Parathyroid adenoma (tissue), 2 donors: ENCODE data around the gene AGMAT.

Experiments
- H2AFZ ChIP-seq: fragments of 300-600 bp; sonication (generic); one replicate; pipeline ENCODE4 v1.7.0; 2017; ENCODE audit warnings: antibody characterized with exemption, mild to moderate bottlenecking
- H3K27ac ChIP-seq: fragments of 300-600 bp; sonication (generic); one replicate; pipeline ENCODE4 v1.7.0; 2017
- H3K27me3 ChIP-seq: fragments of 300-600 bp; sonication (generic); one replicate; pipeline ENCODE4 v1.7.0; 2017; ENCODE audit warnings: low read length; ENCODE audit not compliant: control insufficient read depth, insufficient read depth
- H3K36me3 ChIP-seq: fragments of 300-600 bp; sonication (generic); one replicate; pipeline ENCODE4 v1.7.0; 2017; ENCODE audit warnings: low read length; ENCODE audit not compliant: control insufficient read depth, insufficient read depth
- H3K4me1 ChIP-seq: fragments of 300-600 bp; sonication (generic); one replicate; pipeline ENCODE4 v1.7.0; 2017; ENCODE audit warnings: control low read depth
- H3K4me2 ChIP-seq: fragments of 300-600 bp; sonication (generic); one replicate; pipeline ENCODE4 v1.7.0; 2017; ENCODE audit warnings: low read length
- H3K4me3 ChIP-seq: fragments of 300-600 bp; sonication (generic); one replicate; pipeline ENCODE4 v1.7.0; 2017; ENCODE audit warnings: low read depth, low read length
- H3K79me2 ChIP-seq: fragments of 300-600 bp; sonication (generic); one replicate; pipeline ENCODE4 v1.7.0; 2017; ENCODE audit warnings: control low read depth
- H3K9ac ChIP-seq: fragments of 300-600 bp; sonication (generic); one replicate; pipeline ENCODE4 v1.7.0; 2017; ENCODE audit warnings: mild to moderate bottlenecking
- H3K9me3 ChIP-seq: fragments of 300-600 bp; sonication (generic); one replicate; pipeline ENCODE4 v1.7.0; 2017; ENCODE audit warnings: low read length; ENCODE audit not compliant: control insufficient read depth
- TF ChIP-seq, protein P1 (sequence below): fragments of 300-600 bp; sonication (generic); IDR thresholded peaks from one replicate; pipeline ENCODE4 v1.7.0; 2017; ENCODE audit warnings: antibody characterized with exemption, mild to moderate bottlenecking
- donor health status: primary hyperparathyroidism.

AGMAT gene

DNA sequence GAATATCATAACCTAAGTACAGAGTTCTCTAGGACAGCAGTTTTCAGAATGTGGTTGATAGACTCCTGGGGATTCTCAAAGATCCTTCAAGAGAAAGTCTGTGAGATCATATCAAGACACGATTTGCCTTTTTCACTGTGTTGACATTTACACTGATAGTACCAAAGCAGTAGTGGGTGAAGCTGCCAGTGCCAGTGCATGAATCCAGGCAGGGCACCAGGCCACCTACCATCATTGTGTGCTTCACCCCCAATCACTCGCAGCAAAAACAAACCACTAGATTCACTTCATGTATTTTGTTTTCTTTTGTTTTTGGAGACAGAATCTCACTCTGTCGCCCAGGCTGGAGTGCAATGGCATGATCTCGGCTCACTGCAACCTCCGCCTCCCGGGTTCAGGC lies 34.3 kb downstream of the AGMAT start:
- peak overlapping the region; percentile 42 for H3K27ac ChIP-seq

GRCh38 chr1:15546641-15547040 lies 38.2 kb downstream of the AGMAT start:
- Histone ChIP-seq H3K4me3 (no peak overlapping the region), H3K27ac (no peak overlapping the region), H3K4me1 (peaks cover 2% of the 10 kb centered on the region), H2AFZ (no peak overlapping the region), H3K79me2 (no peaks in the 10 kb centered on the region), H3K27me3 (no peaks in the 10 kb centered on the region), H3K4me2 (no peak overlapping the region), H3K9me3 (no peaks in the 10 kb centered on the region), H3K9ac (no peak overlapping the region), H3K36me3 (no peaks in the 10 kb centered on the region)
- TF ChIP-seq, protein P1, sequence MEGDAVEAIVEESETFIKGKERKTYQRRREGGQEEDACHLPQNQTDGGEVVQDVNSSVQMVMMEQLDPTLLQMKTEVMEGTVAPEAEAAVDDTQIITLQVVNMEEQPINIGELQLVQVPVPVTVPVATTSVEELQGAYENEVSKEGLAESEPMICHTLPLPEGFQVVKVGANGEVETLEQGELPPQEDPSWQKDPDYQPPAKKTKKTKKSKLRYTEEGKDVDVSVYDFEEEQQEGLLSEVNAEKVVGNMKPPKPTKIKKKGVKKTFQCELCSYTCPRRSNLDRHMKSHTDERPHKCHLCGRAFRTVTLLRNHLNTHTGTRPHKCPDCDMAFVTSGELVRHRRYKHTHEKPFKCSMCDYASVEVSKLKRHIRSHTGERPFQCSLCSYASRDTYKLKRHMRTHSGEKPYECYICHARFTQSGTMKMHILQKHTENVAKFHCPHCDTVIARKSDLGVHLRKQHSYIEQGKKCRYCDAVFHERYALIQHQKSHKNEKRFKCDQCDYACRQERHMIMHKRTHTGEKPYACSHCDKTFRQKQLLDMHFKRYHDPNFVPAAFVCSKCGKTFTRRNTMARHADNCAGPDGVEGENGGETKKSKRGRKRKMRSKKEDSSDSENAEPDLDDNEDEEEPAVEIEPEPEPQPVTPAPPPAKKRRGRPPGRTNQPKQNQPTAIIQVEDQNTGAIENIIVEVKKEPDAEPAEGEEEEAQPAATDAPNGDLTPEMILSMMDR = no peak

More for the DNA sequence above, 34.3 kb downstream of the AGMAT start:
- no peak overlapping the region for H2AFZ ChIP-seq
- H3K4me1 ChIP-seq = peaks cover 2% of the 10 kb centered on the region
- TF ChIP-seq, protein P1 = no peak
- no peaks in the 10 kb centered on the region for H3K9me3 ChIP-seq
- H3K27me3 ChIP-seq = no peaks in the 10 kb centered on the region
- no peaks in the 10 kb centered on the region for H3K79me2 ChIP-seq
- no peak overlapping the region for H3K4me3 ChIP-seq
- H3K4me2 ChIP-seq = no peak overlapping the region
- no peaks in the 10 kb centered on the region for H3K36me3 ChIP-seq
- H3K9ac ChIP-seq = no peak overlapping the region

GRCh38 chr1:15543589-15544568 lies 41.0 kb downstream of the AGMAT start:
- Histone ChIP-seq H3K4me3 (no peak overlapping the region), H3K27ac (no peak overlapping the region), H3K79me2 (no peaks in the 10 kb centered on the region), H3K4me1 (no peaks in the 10 kb centered on the region), H3K4me2 (no peak overlapping the region), H2AFZ (no peak overlapping the region), H3K9ac (no peak overlapping the region), H3K9me3 (no peaks in the 10 kb centered on the region), H3K27me3 (no peaks in the 10 kb centered on the region), H3K36me3 (no peaks in the 10 kb centered on the region)
- TF ChIP-seq, protein P1 = no peak

DNA sequence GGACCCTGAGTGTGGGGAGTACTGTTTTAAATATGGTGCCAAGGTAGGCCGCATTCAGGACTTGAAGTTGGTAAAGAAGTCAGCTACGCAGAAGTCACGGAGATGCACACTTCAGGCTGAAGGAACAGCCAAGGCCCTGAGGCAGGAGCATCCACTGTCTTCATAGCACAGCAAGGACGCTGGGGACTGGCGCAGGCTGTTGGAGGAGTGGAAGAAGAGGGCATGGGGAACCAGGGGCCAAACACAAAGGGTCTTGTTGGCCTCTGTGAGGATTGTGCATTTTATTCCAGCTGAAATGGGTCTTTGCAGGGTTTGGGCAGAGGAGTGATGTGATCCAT lies 41.6 kb downstream of the AGMAT start:
- no peak overlapping the region for H2AFZ ChIP-seq
- H3K4me1 ChIP-seq = no peaks in the 10 kb centered on the region
- no peaks in the 10 kb centered on the region for H3K9me3 ChIP-seq
- H3K4me3 ChIP-seq = no peak overlapping the region
- TF ChIP-seq, protein P1 = no peak
- no peak overlapping the region for H3K4me2 ChIP-seq
- no peaks in the 10 kb centered on the region for H3K79me2 ChIP-seq
- no peaks in the 10 kb centered on the region for H3K36me3 ChIP-seq
- H3K27me3 ChIP-seq = no peaks in the 10 kb centered on the region
- no peak overlapping the region for H3K27ac ChIP-seq
- H3K9ac ChIP-seq = no peak overlapping the region
